Measurements from ENCODE around the gene RFLNA. TPM values are rescaled to one million over a fixed set of nuclear protein-coding genes. Genes with fewer than 3 reads are reported as not detected.

Gene RFLNA
- total and polyA plus RNA-seq, 2 of the 4 experiments (the other 2 are of a cell fraction), result not detected

- no peak overlapping the region for H3K4ac ChIP-seq (ENCODE audit: low read depth, low read length)
- H4K5ac ChIP-seq (ENCODE audit: low read depth, low read length), result no peak overlapping the region
- H2AFZ ChIP-seq (replicated peaks; ENCODE audit: low read length, poor library complexity), result no peak overlapping the region
- H4K20me1 ChIP-seq (ENCODE audit: insufficient read depth, low read length), result no peaks in the 10 kb centered on the region
- H3K27ac ChIP-seq (ENCODE audit: insufficient read depth, low read length), result no peak overlapping the region
- no peak overlapping the region for H3K4me2 ChIP-seq (ENCODE audit: low read depth, low read length)
- no peak overlapping the region for H3K9ac ChIP-seq (ENCODE audit: low read depth, low read length)
- intact Hi-C loops (cut with micrococcal nuclease), result no loop called here
- H3K9me3 ChIP-seq (ENCODE audit: control insufficient read depth, insufficient read depth, low read length), result 0 out of 2 replicates have a peak, but pooled peaks cover 3% of the 10 kb centered on the region
- H2BK120ac ChIP-seq (ENCODE audit: low read depth, low read length), result no peak overlapping the region
- ChIA-PET CTCF (interaction anchor here (0.6 kb wide), 1 partner anchor 71 kb away, joined by 5 read pairs; no protein-coding TSS in a partner anchor), POLR2A (ENCODE audit: unreplicated experiment) (no interaction called here)
- peaks cover 22% of the 10 kb centered on the region for H3K27me3 ChIP-seq (ENCODE audit: control insufficient read depth, insufficient read depth, low read length)
- WGBS, 2 experiments (ENCODE audit: extremely low coverage in 2 of 2, insufficient read length in 1 of 2), result 100% methylated on average over 1 of the region's 6 CpGs; no CpG with 5 or more reads in 1 of the 2 experiments
- H3K14ac ChIP-seq (replicated peaks; ENCODE audit: low read depth, low read length), result no peak overlapping the region
- no peak overlapping the region for H2AK9ac ChIP-seq (replicated peaks; ENCODE audit: low read depth, low read length, poor library complexity)
- dilution Hi-C loops (cut with HindIII; ENCODE audit: low sequenced_read_pairs, unreplicated experiment), result no loop called here
- no peak overlapping the region for H3K4me3 ChIP-seq (ENCODE audit: insufficient read depth, low read depth, low read length)
- no peak overlapping the region for H2BK5ac ChIP-seq (ENCODE audit: low read depth, low read length, poor library complexity, severe bottlenecking)
- no peak overlapping the region for H3K56ac ChIP-seq (ENCODE audit: extremely low read depth, insufficient read depth, low read length)
- ATAC-seq (ENCODE audit: low read depth), result no peak
- H3K36me3 ChIP-seq (ENCODE audit: control insufficient read depth, insufficient read depth, low read length), result no peaks in the 10 kb centered on the region
- H2BK20ac ChIP-seq (ENCODE audit: low read depth, low read length), result no peak overlapping the region
- DNase-seq, result no peak
- H2AK5ac ChIP-seq (ENCODE audit: low read depth, low read length), result no peak overlapping the region
- H3K18ac ChIP-seq (ENCODE audit: low read depth, low read length), result no peak overlapping the region
- in situ Hi-C loops (cut with MboI; ENCODE audit: low sequenced_read_pairs), result no loop called here
- no peak overlapping the region for H4K91ac ChIP-seq (ENCODE audit: insufficient read depth, low read depth, low read length)
- no peaks in the 10 kb centered on the region for H3K4me1 ChIP-seq (ENCODE audit: control insufficient read depth, insufficient read depth, low read length)
- H3K79me1 ChIP-seq (ENCODE audit: low read depth in 1 of 2, low read length in 2 of 2), result no peaks in the 10 kb centered on the region
- no TSS peak for BruUV-seq (replicated peaks)
- TF ChIP-seq MAZ (IDR thresholded peaks at IDR 0.05; ENCODE audit: borderline replicate concordance, low read depth, low read length) (no peak), SMC3 (IDR thresholded peaks at IDR 0.05; ENCODE audit: low read depth, low read length) (no peak), RCOR1 (IDR thresholded peaks at IDR 0.05; ENCODE audit: insufficient replicate concordance, low read length) (no peak), POLR2A (IDR thresholded peaks at IDR 0.05; ENCODE audit: low read depth, low read length) (no peak), BHLHE40 (IDR thresholded peaks at IDR 0.05; ENCODE audit: low read depth, low read length) (no peak), CHD1 (IDR thresholded peaks at IDR 0.05; ENCODE audit: low read depth, low read length) (no peak), MXI1 (IDR thresholded peaks at IDR 0.05; ENCODE audit: borderline replicate concordance, low read depth, low read length) (no peak), FOS (IDR thresholded peaks at IDR 0.05; ENCODE audit: low read depth, low read length) (no peak), USF2 (IDR thresholded peaks at IDR 0.05; ENCODE audit: low read depth, low read length) (no peak), CEBPB (IDR thresholded peaks at IDR 0.05; ENCODE audit: low read depth, low read length) (no peak), MAFK (IDR thresholded peaks at IDR 0.05; ENCODE audit: low read depth, low read length) (no peak), RFX5 (IDR thresholded peaks at IDR 0.05; ENCODE audit: low read depth, low read length) (no peak), CTCF (conservative IDR thresholded peaks at IDR 0.05; ENCODE audit: low read depth, low read length) (no peak), NFE2L2 (IDR thresholded peaks at IDR 0.05; ENCODE audit: low read depth, low read length) (no peak), ELK1 (IDR thresholded peaks at IDR 0.05; ENCODE audit: borderline replicate concordance, low read depth, low read length) (no peak), RAD21 (IDR thresholded peaks at IDR 0.05; ENCODE audit: low read length) (no peak)
- H3K23ac ChIP-seq (ENCODE audit: low read depth, low read length), result no peak overlapping the region
- no peak overlapping the region for H4K8ac ChIP-seq (ENCODE audit: low read depth in 2 of 2, low read length in 2 of 2)
- no peak overlapping the region for H2BK15ac ChIP-seq (ENCODE audit: low read depth, low read length)
- no peaks in the 10 kb centered on the region for H3K9me1 ChIP-seq (ENCODE audit: insufficient read depth, low read length)
Measured at GRCh38 chr12:124270671-124271070, 24.2 kb upstream of the RFLNA start.

Data from IMR-90 (cell line).